Coronary artery (tissue), 2 donors: ENCODE measurements around the gene KCNT1.

ENCODE experiments used
- DNase-seq: peaks from one replicate; pipeline ENCODE4 v3.0.0-alpha.2; 2017; ENCODE audit warnings: low spot score
- H3K27ac ChIP-seq, 2 donors: fragments of 200-600 bp; sonication (generic); one replicate each; pipeline ENCODE4 v1.5.1; 2016 to 2019
- H3K4me3 ChIP-seq: fragments of 200-600 bp; sonication (generic); 2 replicates; pipeline ENCODE4 v1.5.1; 2016; ENCODE audit warnings: mild to moderate bottlenecking, moderate library complexity
- TF ChIP-seq, protein P1 (sequence below): fragments of 200-600 bp; sonication (generic); IDR thresholded peaks from one replicate; pipeline ENCODE4 v1.5.1; 2019; ENCODE audit warnings: antibody characterized with exemption

The KCNT1 gene

DNA sequence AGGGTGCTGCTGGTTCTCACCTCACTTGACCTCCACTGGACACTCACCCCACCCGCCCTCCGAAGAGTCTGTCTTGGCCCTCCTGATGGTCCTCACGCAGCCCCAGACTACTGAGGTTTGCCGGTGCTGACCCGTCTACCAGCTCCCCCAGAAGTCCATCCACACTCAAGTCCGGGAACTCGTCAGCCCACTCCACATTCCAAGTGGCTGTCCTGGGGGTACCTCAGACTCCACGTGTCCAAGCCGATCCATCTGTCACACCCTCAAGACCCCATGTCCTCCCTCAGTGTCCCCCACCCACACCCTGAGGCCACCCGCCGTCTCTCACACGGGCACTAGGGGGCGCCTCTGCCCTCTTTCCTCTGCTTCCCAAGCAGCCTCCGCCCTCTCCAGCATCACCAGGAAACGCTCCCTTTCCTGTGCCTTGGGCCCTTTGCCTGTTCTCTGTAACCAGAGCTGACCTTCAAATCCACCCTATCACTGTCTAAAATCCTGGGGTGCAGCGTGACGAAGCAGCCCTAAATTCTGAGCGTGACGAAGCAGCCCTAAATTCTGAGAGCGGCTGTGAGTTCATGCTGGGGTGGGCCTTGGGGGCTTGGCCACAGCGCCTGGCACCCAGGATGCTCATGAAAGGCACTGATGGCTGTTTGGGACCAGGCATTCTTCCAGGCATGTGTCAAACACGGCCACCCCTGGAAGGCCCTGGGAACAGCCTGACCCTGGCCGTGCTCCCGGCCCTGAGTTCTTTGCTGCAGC, 95.7 kb downstream of the KCNT1 start:
- no peak for DNase-seq

DNA sequence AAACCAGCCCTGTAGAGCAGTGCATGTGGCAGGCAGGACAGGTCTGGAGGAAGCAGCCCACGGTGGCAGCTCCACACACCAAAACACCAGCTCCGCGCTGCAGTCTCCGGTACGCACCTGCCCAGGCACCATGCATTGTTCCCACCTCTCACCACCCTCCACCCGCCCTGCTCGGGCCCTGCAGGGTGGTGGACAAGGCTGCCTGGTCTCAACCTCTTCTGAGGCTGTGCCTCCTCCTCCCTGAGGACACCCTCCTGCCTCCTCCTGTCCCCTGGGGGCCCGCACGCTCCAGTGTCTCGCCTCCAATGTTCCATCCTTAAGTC, 96.2 kb downstream of the KCNT1 start:
- TF ChIP-seq, protein P1, sequence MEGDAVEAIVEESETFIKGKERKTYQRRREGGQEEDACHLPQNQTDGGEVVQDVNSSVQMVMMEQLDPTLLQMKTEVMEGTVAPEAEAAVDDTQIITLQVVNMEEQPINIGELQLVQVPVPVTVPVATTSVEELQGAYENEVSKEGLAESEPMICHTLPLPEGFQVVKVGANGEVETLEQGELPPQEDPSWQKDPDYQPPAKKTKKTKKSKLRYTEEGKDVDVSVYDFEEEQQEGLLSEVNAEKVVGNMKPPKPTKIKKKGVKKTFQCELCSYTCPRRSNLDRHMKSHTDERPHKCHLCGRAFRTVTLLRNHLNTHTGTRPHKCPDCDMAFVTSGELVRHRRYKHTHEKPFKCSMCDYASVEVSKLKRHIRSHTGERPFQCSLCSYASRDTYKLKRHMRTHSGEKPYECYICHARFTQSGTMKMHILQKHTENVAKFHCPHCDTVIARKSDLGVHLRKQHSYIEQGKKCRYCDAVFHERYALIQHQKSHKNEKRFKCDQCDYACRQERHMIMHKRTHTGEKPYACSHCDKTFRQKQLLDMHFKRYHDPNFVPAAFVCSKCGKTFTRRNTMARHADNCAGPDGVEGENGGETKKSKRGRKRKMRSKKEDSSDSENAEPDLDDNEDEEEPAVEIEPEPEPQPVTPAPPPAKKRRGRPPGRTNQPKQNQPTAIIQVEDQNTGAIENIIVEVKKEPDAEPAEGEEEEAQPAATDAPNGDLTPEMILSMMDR, result no peak
- H3K4me3 ChIP-seq, result no peak overlapping the region
- no peak overlapping the region for H3K27ac ChIP-seq
- no peak for DNase-seq

More for the DNA sequence above, 95.7 kb downstream of the KCNT1 start:
- Histone ChIP-seq H3K27ac (peak overlapping the region in 1 of 2 donors; percentile 22), H3K4me3 (no peak overlapping the region)
- TF ChIP-seq, protein P1, result peak; percentile 52

DNA sequence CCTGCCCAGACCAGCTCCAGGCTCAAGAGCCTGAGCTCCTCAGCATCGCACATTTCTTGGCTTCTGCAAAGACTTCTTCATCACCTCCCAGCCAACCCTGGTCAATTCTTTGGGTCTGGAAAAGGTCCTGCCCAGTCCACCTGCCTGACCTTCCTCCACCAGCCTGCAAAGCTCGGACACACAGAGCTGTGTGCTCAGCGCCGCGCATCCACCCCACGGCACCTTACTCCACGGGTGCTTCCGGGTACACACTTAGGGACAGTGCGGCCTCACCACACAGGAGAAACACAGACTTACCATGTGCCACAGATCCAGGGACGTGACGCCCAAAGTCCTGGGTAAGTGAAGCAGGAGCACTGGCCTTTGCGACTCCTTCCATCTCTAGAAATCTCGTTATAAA, 97.3 kb downstream of the KCNT1 start:
- TF ChIP-seq, protein P1, result no peak
- Histone ChIP-seq H3K4me3 (no peak overlapping the region), H3K27ac (no peak overlapping the region)
- no peak for DNase-seq

DNA sequence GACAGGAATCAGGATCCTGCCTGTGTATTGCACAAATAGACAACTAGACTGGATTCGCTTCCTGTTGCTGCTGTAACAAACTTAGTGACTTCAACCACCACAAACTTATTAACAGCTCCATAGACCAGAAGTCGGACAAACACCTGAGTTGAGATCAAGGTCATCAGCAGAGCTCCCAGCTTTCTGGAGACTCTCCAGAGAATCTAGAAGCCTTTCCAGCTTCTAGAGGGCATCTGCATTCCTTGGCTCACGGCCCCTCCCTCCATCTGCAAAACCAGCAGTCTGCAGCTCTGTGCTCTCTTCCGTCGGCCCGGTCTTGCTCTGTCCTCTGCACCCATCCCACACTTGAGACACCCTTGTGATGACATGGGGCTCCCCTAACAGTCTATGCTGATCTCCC, 99.1 kb downstream of the KCNT1 start:
- H3K4me3 ChIP-seq, result no peak overlapping the region
- H3K27ac ChIP-seq, result no peak overlapping the region
- TF ChIP-seq, protein P1, result no peak
- DNase-seq, result no peak

DNA sequence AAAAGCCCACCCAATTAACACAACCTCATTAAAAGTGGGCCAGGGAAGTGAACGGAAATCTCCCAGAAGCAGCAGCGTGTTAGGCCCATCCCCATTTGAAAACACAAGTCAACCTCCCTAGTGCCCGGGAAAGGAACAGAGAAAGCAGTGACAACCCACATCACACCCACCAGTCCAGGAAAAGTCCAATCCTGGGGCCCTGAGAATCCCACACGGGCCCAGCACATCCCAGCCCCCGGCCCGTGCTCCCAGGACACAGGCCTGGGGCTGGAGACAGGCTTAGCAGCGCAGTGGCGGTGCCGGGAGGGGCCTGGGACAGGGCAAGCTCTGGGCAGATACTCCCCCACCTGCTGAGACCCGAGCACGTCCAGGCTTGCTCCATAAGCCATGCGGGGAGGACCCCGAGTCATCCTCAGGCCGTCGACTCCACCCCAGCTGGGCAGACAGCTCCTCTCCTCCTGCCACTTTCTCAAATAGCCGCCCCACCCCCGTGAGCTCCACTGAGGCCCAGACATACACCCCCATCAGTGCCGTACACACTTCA, 101.0 kb downstream of the KCNT1 start:
- Histone ChIP-seq H3K4me3 (no peak overlapping the region), H3K27ac (no peak overlapping the region)
- TF ChIP-seq, protein P1, result no peak
- DNase-seq, result no peak

DNA sequence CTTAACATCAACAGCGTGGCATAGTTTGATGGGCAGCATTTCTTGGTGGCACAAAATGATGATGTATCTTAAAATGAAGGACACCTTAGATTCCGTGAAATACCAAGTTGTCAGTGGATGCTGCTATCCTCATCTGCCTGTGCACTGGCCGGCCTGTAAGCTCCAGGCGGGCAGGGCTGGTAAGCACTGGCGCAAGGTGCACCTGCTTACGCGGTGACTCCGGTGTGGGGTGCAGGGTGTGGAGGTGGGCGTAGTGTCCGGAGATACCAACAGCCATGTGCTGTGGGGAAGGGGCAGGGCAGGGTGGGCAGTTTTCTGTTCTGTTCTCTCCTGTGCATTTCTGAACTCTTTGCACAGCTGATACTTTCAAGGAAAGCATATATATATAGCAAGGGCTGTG, 101.5 kb downstream of the KCNT1 start:
- DNase-seq, result no peak
- TF ChIP-seq, protein P1, result no peak
- Histone ChIP-seq H3K27ac (no peak overlapping the region), H3K4me3 (no peak overlapping the region)
